Erythroblast (primary cell): ENCODE data around the gene RFC4.

Experiments
- DNase-seq, 2 experiments: peaks; one replicate each; lab custom pipeline; 2025; lab: John Stamatoyannopoulos, UW
- GATA1 ChIP-seq: IDR thresholded peaks from 2 replicates; pipeline ENCODE4 v1.6.1; 2011; ENCODE audit warnings: low read depth, mild to moderate bottlenecking, control low read depth, low read length, moderate library complexity
- POLR2A ChIP-seq: IDR thresholded peaks from 2 replicates; pipeline ENCODE4 v1.6.1; 2011; ENCODE audit warnings: mild to moderate bottlenecking, low read length

Gene RFC4

GRCh38 chr3:186760141-186760833, 46.0 kb downstream of the RFC4 start:
- TF ChIP-seq GATA1 (no peak), POLR2A (no peak)
- DNase-seq = no peak

GRCh38 chr3:186759231-186759930, 46.9 kb downstream of the RFC4 start:
- no peak for TF ChIP-seq POLR2A
- no peak for TF ChIP-seq GATA1
- no peak for DNase-seq

GRCh38 chr3:186757686-186758220, 48.5 kb downstream of the RFC4 start:
- DNase-seq = no peak
- TF ChIP-seq GATA1 (no peak), POLR2A (no peak)

DNA sequence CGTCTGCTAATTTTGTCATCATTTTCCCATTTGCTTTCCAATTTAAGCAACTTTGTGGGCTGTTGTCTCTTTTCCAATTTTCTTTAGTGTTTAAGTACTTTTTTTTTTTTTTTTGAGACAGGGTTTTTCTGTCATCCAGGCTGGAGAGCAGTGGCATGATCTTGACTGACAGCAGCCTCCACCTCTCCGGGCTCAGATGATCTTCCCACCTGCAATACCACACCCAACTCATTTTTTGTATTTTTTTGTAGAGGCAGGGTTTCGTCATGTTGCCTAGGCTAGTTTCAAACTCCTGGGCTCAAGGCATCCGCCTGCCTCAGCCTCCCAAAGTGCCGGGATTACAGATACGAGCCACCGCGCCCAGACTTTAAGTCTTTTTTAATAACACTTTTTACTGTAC, 49.1 kb downstream of the RFC4 start:
- no peak for TF ChIP-seq POLR2A
- TF ChIP-seq GATA1 = no peak
- DNase-seq = no peak

GRCh38 chr3:186754871-186755270, 51.4 kb downstream of the RFC4 start:
- TF ChIP-seq GATA1 (no peak), POLR2A (no peak)
- peak in 1 of 2 experiments; percentile 9 for DNase-seq

- TF ChIP-seq GATA1 (no peak), POLR2A (no peak)
- no peak for DNase-seq
These were observed 52.3 kb downstream of the RFC4 start for GRCh38 chr3:186754006-186754405.

GRCh38 chr3:186751480-186751879, 54.8 kb downstream of the RFC4 start:
- TF ChIP-seq GATA1 = no peak
- no peak for TF ChIP-seq POLR2A
- no peak for DNase-seq

DNA sequence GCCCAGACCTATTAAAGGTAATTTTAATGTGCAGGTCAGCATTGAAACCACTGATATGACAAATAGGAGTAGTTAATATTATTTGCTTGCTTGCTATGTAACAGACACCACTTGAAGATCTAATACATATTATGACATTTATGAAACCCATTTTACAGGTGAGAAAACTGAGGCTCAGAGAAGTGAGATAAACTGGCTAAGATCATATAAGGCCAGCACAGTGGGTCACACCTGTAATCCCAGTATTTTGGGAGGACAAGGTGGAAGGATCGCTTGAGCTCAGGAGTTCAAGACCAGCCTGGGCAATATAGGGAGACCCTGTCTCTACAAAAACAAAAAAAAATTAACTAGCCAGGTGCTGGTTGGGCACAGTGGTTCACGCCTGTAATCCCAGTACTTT, 56.0 kb downstream of the RFC4 start:
- no peak for TF ChIP-seq POLR2A
- TF ChIP-seq GATA1 = no peak
- no peak for DNase-seq

DNA sequence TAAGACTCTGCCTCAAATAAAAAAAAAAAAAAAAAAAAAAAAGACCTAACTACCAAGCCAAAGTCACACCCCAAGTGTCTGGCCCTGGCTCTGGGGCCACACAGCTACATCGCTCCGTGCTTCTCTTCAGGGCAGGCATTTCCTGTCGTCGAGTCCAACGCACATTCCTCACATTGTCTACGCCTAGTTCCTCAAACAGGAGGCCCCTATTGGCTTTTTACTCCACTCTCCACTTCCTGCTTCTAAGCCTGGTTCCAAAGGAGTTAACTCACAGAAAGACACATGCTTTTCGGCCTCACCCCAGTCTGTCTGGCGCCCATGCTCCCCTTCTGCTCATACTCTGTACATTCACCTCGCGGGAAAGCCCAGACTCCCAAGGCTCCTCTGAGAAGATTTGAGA, 60.3 kb downstream of the RFC4 start:
- DNase-seq = no peak
- TF ChIP-seq POLR2A = no peak
- no peak for TF ChIP-seq GATA1

GRCh38 chr3:186743666-186744065, 62.6 kb downstream of the RFC4 start:
- TF ChIP-seq GATA1 (no peak), POLR2A (no peak)
- DNase-seq = no peak

DNA sequence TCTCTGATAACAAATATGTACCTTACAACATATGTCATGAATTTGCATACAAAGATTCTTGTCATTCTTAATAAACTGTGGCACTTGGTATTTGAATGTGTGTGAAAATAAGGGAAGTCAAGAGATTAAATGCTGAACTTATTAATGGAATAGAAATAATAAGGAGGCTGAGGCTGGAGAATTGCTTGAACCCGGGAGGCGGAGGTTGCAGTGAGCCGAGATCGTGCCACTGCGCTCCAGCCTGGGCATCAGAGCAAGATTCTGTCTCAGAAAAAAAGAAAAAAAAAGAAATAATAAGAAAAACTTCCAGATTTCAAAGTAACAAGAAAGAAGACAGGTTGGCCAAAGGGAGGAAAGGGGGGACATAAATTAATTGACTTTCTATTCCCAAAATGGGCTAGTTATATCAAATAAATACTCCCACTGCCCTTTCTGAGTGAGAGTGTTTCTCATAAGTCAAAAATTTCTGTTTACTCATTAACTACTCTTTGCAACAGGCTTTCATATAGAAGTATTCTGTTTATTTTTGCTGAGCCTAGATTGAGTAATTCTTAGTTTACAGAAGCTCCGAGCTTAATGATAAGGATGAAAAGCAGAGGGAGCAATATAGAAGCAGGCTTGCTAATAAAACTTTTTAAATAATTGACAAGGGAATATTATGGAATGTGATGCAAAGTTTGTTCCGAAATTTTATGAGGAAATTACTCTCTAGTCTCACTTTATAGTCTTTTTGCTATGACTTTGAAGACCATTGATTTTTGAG, 63.5 kb downstream of the RFC4 start:
- DNase-seq = no peak
- TF ChIP-seq GATA1 (no peak), POLR2A (no peak)
